Osteocyte (in vitro differentiated cells): ENCODE data around the gene RPTOR. TPM values are rescaled to one million over a fixed set of nuclear protein-coding genes. Genes with fewer than 3 reads are reported as not detected.

Experiments used
- DNase-seq: peaks from one replicate; pipeline ENCODE4 v3.0.0; 2021; ENCODE audit warnings: mixed read lengths; ENCODE audit not compliant: unreplicated experiment; ENCODE audit errors: extremely low spot score
- H3K27ac Mint-ChIP-seq: one replicate; pipeline ENCODE4 v1.8.0; 2021; ENCODE audit warnings: mild to moderate bottlenecking, mixed read lengths; ENCODE audit not compliant: unreplicated experiment
- H3K27me3 Mint-ChIP-seq: one replicate; pipeline ENCODE4 v1.8.0; 2021; ENCODE audit warnings: mixed read lengths; ENCODE audit not compliant: unreplicated experiment
- H3K36me3 Mint-ChIP-seq: one replicate; pipeline ENCODE4 v1.8.0; 2021; ENCODE audit warnings: mixed read lengths; ENCODE audit not compliant: unreplicated experiment
- H3K4me1 Mint-ChIP-seq: one replicate; pipeline ENCODE4 v1.8.0; 2021; ENCODE audit warnings: mixed read lengths; ENCODE audit not compliant: unreplicated experiment
- H3K4me3 Mint-ChIP-seq: one replicate; pipeline ENCODE4 v1.8.0; 2021; ENCODE audit warnings: mild to moderate bottlenecking, moderate library complexity, mixed read lengths; ENCODE audit not compliant: unreplicated experiment
- H3K9me3 Mint-ChIP-seq: one replicate; pipeline ENCODE4 v1.8.0; 2021; ENCODE audit warnings: mixed read lengths; ENCODE audit not compliant: unreplicated experiment
- total RNA-seq: library from RNA; stranded (reverse); gene quantifications from 2 replicates; pipeline ENCODE4 v1.2.1, GENCODE V29; 2021
- TF ChIP-seq, protein P1 (sequence below): fragments of 200-600 bp; sonication (generic); IDR thresholded peaks from 2 replicates; pipeline ENCODE4 v1.5.0; 2021; ENCODE audit warnings: antibody characterized with exemption, mild to moderate bottlenecking, moderate library complexity

Gene RPTOR
- total RNA-seq, 1 donor from 2014 or later: 36.0 TPM

DNA sequence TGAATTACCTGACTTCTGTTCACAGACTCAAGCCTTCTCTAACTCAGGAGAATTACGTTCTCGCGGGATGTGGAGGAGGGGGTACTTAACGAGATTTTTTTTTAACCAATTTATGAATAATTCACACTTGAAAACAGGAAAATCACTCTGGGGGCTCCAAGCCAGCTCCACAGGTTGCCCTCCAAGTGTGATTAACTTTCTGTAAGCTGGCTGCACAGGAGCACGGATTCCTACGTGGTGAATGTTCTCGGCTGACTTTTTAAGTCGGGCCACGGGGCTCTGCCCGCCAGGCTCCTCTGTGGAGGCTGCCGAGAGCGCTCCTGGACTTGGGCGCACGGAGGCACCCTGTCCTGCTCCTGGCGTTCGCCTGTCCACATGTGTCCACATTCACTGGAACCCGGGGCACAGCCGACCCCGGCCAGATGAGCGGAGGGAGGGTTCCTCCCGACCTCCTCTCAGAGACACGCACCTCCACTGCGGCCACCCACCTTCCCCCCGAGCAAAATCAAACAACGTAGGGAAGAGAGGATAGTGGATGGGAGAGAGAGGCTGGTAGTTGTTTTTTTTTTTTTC lies 299.9 kb downstream of the RPTOR start:
- no peak overlapping the region for H3K4me3 Mint-ChIP-seq
- peaks cover 18% of the 10 kb centered on the region for H3K4me1 Mint-ChIP-seq
- H3K27me3 Mint-ChIP-seq: no peaks in the 10 kb centered on the region

DNA sequence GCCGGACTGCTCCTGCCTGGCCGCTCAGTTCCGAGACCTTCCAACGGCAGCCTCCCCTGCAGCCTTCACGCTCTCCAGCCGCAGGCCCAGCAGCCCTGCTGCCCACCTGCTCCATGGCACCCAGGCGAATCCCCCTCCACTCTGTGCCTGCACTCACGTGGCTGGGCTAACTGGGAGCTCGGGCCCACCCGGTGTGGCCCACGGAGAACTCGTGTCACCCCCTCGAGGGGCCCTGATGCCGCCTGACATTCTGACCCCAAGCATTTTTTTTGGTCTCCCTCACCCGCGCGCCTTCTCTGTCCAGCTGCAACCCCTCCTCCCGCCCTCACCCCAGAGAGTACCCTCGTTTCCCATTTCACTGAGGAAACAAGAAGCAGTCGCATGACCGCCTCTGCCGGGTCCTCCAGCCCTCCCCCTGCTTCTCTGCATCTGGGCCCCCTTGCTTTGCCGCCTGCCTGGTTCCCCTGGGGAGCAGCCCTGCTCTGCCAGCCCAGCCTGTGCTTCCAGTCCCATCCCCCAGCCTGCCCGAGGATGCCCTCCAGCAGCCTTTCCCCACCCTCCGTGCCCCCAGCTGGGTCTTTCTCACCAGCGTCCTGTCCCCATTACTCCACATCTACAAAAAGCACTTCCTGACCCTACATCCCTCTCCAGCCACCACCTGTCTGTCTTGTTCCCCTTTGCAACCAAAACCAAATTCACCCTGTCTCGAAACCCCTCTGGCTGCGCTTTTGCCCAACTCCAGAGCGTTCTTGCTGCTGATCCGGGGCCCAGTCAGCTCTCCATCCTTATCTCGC lies 300.6 kb downstream of the RPTOR start:
- no peak overlapping the region for H3K27ac Mint-ChIP-seq
- no peaks in the 10 kb centered on the region for H3K27me3 Mint-ChIP-seq
- H3K36me3 Mint-ChIP-seq: peaks cover 26% of the 10 kb centered on the region
- DNase-seq: no peak
- H3K4me3 Mint-ChIP-seq: no peak overlapping the region
- H3K9me3 Mint-ChIP-seq: no peaks in the 10 kb centered on the region
- TF ChIP-seq, protein P1, sequence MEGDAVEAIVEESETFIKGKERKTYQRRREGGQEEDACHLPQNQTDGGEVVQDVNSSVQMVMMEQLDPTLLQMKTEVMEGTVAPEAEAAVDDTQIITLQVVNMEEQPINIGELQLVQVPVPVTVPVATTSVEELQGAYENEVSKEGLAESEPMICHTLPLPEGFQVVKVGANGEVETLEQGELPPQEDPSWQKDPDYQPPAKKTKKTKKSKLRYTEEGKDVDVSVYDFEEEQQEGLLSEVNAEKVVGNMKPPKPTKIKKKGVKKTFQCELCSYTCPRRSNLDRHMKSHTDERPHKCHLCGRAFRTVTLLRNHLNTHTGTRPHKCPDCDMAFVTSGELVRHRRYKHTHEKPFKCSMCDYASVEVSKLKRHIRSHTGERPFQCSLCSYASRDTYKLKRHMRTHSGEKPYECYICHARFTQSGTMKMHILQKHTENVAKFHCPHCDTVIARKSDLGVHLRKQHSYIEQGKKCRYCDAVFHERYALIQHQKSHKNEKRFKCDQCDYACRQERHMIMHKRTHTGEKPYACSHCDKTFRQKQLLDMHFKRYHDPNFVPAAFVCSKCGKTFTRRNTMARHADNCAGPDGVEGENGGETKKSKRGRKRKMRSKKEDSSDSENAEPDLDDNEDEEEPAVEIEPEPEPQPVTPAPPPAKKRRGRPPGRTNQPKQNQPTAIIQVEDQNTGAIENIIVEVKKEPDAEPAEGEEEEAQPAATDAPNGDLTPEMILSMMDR: no peak
- peaks cover 18% of the 10 kb centered on the region for H3K4me1 Mint-ChIP-seq

More for the DNA sequence above, 299.9 kb downstream of the RPTOR start:
- peaks cover 24% of the 10 kb centered on the region for H3K36me3 Mint-ChIP-seq
- TF ChIP-seq, protein P1: no peak
- no peaks in the 10 kb centered on the region for H3K9me3 Mint-ChIP-seq
- no peak for DNase-seq
- H3K27ac Mint-ChIP-seq: no peak overlapping the region

DNA sequence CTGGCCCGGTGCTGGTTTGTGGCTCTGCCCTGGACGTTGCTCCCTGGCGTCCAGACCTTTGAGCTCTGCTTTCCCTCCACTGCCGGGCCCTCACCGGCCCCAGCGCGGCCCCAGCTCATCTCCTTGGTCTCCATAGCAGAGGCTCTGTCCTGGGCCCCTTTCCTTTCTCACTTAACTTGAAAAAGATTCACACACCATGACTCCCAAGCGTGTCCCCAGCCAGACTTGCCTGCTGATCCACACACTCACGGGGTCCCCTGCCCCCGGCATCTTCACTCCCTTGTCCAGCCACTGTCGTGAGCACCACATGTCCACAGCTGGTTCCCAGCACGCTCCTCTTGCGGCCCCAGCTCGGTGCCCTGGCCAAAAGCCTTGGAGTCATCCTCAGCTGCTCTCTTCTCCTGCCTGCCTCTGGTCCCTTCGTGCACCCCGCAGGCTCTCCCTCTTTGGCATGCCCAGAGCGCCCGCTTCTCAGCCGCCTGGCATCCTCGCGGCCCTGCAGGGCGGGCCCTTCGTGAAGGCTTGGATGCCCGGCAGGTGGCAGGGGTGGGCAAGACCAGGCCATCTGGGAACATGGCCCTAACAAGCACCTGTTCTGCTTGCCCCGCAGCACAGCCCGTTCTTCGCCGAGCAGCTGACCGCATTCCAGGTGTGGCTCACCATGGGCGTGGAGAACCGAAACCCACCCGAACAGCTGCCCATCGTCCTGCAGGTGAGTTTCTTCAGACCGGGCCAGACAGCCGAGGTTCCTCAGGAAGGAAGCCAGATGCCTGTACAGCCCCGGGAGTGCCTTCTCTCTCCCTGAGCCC lies 301.4 kb downstream of the RPTOR start:
- peaks cover 30% of the 10 kb centered on the region for H3K36me3 Mint-ChIP-seq
- peaks cover 25% of the 10 kb centered on the region for H3K4me1 Mint-ChIP-seq
- H3K27me3 Mint-ChIP-seq: no peaks in the 10 kb centered on the region
- DNase-seq: no peak
- TF ChIP-seq, protein P1: no peak
- no peak overlapping the region for H3K27ac Mint-ChIP-seq
- H3K9me3 Mint-ChIP-seq: no peaks in the 10 kb centered on the region
- H3K4me3 Mint-ChIP-seq: no peak overlapping the region

DNA sequence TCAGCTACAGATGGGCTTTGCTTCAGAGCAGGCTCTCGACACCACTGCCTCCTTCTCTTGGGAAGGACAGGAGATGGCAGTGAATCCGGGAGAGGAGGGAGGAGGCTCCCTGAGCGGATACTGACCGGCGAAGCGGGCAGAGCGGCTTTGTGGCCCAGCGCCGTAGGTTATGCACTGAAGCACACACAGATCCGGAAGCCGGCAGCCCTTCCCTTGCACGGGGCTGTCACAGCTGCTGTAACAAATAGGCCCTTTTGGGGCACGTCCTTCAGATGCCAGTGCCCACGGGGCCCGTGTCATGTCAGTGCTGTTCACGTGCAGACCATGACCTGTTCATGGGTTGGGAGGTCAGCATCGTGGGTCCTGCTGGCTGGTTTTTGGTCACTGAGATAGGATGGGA lies 302.3 kb downstream of the RPTOR start:
- Mint-ChIP-seq H3K36me3 (peaks cover 30% of the 10 kb centered on the region), H3K27me3 (no peaks in the 10 kb centered on the region), H3K9me3 (no peaks in the 10 kb centered on the region), H3K27ac (no peak overlapping the region), H3K4me1 (peaks cover 26% of the 10 kb centered on the region), H3K4me3 (no peak overlapping the region)
- no peak for DNase-seq
- TF ChIP-seq, protein P1: no peak
